Measurements from ENCODE around the gene FAM3B. TPM values are rescaled to one million over a fixed set of nuclear protein-coding genes. Genes with fewer than 3 reads are reported as not detected.
A peak's percentile ranks its signal among the peaks of the same experiment; 100 is the strongest.
"Not testable (repeated sequence)": the region's sequence is repeated elsewhere in the genome, so short reads cannot be mapped to it uniquely, and the experiment has no call there.

Gene FAM3B
- polyA plus RNA-seq, 1 experiment: not detected

DNA sequence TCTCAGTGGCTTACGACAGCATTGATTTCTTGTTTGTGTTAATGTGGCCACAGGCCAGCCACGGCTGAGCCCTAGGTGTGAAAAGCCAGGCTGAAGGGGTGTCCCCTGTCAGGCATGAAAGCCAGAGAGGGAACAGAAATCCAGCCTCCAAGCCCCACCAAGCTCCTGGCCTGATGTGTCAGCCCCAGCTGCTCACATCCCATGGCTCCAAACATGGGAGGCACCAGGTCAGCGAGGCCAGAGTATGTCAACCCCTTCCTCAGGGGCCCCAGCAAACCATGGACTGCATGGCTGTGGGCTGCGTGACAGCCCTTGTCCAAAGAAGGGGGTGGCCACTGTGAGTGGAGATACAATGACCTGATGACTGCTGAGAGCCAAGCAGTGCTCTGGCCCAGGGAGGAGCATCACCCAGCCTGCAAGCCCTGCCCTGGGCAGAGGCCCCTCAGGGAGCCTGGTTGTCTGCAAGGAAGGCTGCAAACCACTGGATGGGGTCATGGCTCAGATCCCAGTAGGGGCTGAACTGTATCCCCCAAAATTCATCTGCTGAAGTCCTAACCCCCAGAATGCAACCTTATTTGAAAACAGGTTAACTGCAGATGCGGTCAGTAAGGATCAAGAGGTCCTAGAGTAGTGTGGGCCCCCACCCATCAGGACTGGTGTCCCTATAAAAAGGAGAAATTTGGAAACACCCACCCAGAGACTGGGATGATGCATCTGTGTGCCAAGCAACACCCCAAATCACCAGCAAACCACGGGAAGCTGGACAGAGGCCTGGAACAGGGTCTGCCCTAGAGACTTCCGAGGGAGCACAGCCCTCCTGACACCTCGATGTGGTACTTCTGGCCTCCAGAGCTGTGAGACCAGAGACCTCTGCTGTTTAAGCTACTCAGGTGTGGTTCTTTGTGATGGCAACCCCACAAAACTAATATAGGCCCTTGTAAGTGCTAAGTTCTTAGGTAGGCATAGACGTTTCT, 41.9 kb downstream of the FAM3B start:
- ChIA-PET CTCF (no interaction called here), POLR2A (no interaction called here)
- H3K4me3 ChIP-seq (ENCODE audit: low read depth, low read length): no peak overlapping the region
- peaks cover 11% of the 10 kb centered on the region for H3K27me3 ChIP-seq (ENCODE audit: control insufficient read depth, insufficient read depth, low read length)
- DNase-seq (ENCODE audit: low read depth, low spot score): no peak
- no peaks in the 10 kb centered on the region; the same call in 1 of the 2 replicates for H3K9me3 ChIP-seq (ENCODE audit: control insufficient read depth, insufficient read depth, low read length)
- TF ChIP-seq CTCF (IDR thresholded peaks at IDR 0.05; ENCODE audit: low read depth, low read length): no peak
- H3K27ac ChIP-seq (ENCODE audit: low read depth, low read length): no peak overlapping the region

- H3K9me3 ChIP-seq (ENCODE audit: control insufficient read depth, insufficient read depth, low read length): no peaks in the 10 kb centered on the region; the same call in 1 of the 2 replicates
- no peak for DNase-seq (ENCODE audit: low read depth, low spot score)
- no peak overlapping the region for H3K27ac ChIP-seq (ENCODE audit: low read depth, low read length)
- H3K27me3 ChIP-seq (ENCODE audit: control insufficient read depth, insufficient read depth, low read length): peaks cover 11% of the 10 kb centered on the region
- H3K4me3 ChIP-seq (ENCODE audit: low read depth, low read length): no peak overlapping the region
- ChIA-PET POLR2A (no interaction called here), CTCF (no interaction called here)
- TF ChIP-seq CTCF (IDR thresholded peaks at IDR 0.05; ENCODE audit: low read depth, low read length): no peak
Observed at GRCh38 chr21:41359286-41359685, 42.7 kb downstream of the FAM3B start.

- H3K4me3 ChIP-seq (ENCODE audit: low read depth, low read length); H3K9me3 ChIP-seq (ENCODE audit: control insufficient read depth, insufficient read depth, low read length); H3K27ac ChIP-seq (ENCODE audit: low read depth, low read length); DNase-seq (ENCODE audit: low read depth, low spot score); CTCF ChIA-PET; POLR2A ChIA-PET: not testable (repeated sequence)
- peaks cover 11% of the 10 kb centered on the region for H3K27me3 ChIP-seq (ENCODE audit: control insufficient read depth, insufficient read depth, low read length)
Observed at GRCh38 chr21:41359754-41360071, 43.1 kb downstream of the FAM3B start.

GRCh38 chr21:41360072-41360821, 43.6 kb downstream of the FAM3B start:
- POLR2A ChIA-PET: no interaction called here
- Histone ChIP-seq H3K9me3 (ENCODE audit: control insufficient read depth, insufficient read depth, low read length) (no peaks in the 10 kb centered on the region; the same call in 1 of the 2 replicates), H3K4me3 (ENCODE audit: low read depth, low read length) (no peak overlapping the region), H3K27ac (ENCODE audit: low read depth, low read length) (peak overlapping the region; percentile 2), H3K27me3 (ENCODE audit: control insufficient read depth, insufficient read depth, low read length) (peaks cover 11% of the 10 kb centered on the region)
- peak; percentile 10 for DNase-seq (ENCODE audit: low read depth, low spot score)
- CTCF ChIA-PET: interaction anchor here (0.6 kb wide), 1 partner anchor 10 kb away, joined by 4 read pairs; no protein-coding TSS in a partner anchor
- TF ChIP-seq CTCF (IDR thresholded peaks at IDR 0.05; ENCODE audit: low read depth, low read length): 0 out of 2 replicates have a peak, but pooled peaks have one; percentile 4

GRCh38 chr21:41361053-41361785, 44.6 kb downstream of the FAM3B start:
- TF ChIP-seq CTCF (IDR thresholded peaks at IDR 0.05; ENCODE audit: low read depth, low read length): no peak
- Histone ChIP-seq H3K27me3 (ENCODE audit: control insufficient read depth, insufficient read depth, low read length) (peaks cover 10% of the 10 kb centered on the region), H3K9me3 (ENCODE audit: control insufficient read depth, insufficient read depth, low read length) (no peaks in the 10 kb centered on the region; the same call in 1 of the 2 replicates), H3K27ac (ENCODE audit: low read depth, low read length) (no peak overlapping the region), H3K4me3 (ENCODE audit: low read depth, low read length) (no peak overlapping the region)
- no peak for DNase-seq (ENCODE audit: low read depth, low spot score)
- POLR2A ChIA-PET: no interaction called here
- CTCF ChIA-PET: interaction anchor here (0.6 kb wide), 1 partner anchor 9 kb away, joined by 4 read pairs; no protein-coding TSS in a partner anchor
